IMR-90 (cell line): Measurements from ENCODE around the gene SLC29A1. TPM values are rescaled to one million over a fixed set of nuclear protein-coding genes. Genes with fewer than 3 reads are reported as not detected.

Experiments
- ATAC-seq: fragments of 200-7000 bp; cut with Tn5 transposase; 2 replicates; pipeline ENCODE4 v1.9.1; 2020; ENCODE audit warnings: low read depth, mild to moderate bottlenecking, moderate library complexity
- BruUV-seq: library from RNA; stranded (reverse); fragments of 400-500 nt; replicated peaks from 2 replicates; lab custom pipeline; 2021; lab: Mats Ljungman, UMichigan
- CTCF ChIA-PET: fragments of 300-600 bp; formaldehyde crosslinking; extraction: SDS; loops from one replicate; lab custom pipeline; 2021; ENCODE audit warnings: antibody characterized with exemption; lab: Yijun Ruan, JAX
- POLR2A ChIA-PET: fragments of 300-600 bp; sonication (Branson Sonifier 250); formaldehyde crosslinking; loops from one replicate; lab custom pipeline; 2022; ENCODE audit warnings: antibody characterized with exemption; ENCODE audit not compliant: unreplicated experiment; lab: Charles Lee
- DNase-seq: peaks from one replicate; pipeline ENCODE4 v3.0.0; 2013
- H2AFZ ChIP-seq: replicated peaks from 2 replicates; pipeline ENCODE3; 2013; ENCODE audit warnings: low read length, mild to moderate bottlenecking; ENCODE audit not compliant: poor library complexity
- H2AK5ac ChIP-seq: 2 replicates; pipeline ENCODE4 v1.6.1; 2013; ENCODE audit warnings: low read depth, low read length, inconsistent platforms
- H2AK9ac ChIP-seq: replicated peaks from 2 replicates; pipeline ENCODE3; 2013; ENCODE audit warnings: mild to moderate bottlenecking, low read depth, low read length, moderate library complexity; ENCODE audit not compliant: poor library complexity
- H2BK120ac ChIP-seq: 2 replicates; pipeline ENCODE4 v1.6.1; 2013; ENCODE audit warnings: low read depth, low read length, inconsistent platforms
- H2BK15ac ChIP-seq: 3 replicates; pipeline ENCODE4 v1.6.1; 2013; ENCODE audit warnings: low read depth, low read length, inconsistent platforms
- H2BK20ac ChIP-seq: 2 replicates; pipeline ENCODE4 v1.6.1; 2013; ENCODE audit warnings: low read depth, mild to moderate bottlenecking, inconsistent platforms, low read length, moderate library complexity
- H2BK5ac ChIP-seq: 2 replicates; pipeline ENCODE4 v1.6.1; 2013; ENCODE audit warnings: mild to moderate bottlenecking, low read depth, low read length, inconsistent platforms; ENCODE audit not compliant: poor library complexity, severe bottlenecking
- H3K14ac ChIP-seq: replicated peaks from 2 replicates; pipeline ENCODE4 v1.6.1; 2013; ENCODE audit warnings: low read depth, low read length, inconsistent platforms
- H3K18ac ChIP-seq: 2 replicates; pipeline ENCODE4 v1.6.1; 2013; ENCODE audit warnings: low read depth, low read length, control low read depth
- H3K23ac ChIP-seq: 2 replicates; pipeline ENCODE4 v1.6.1; 2013; ENCODE audit warnings: low read depth, low read length, inconsistent platforms
- H3K27ac ChIP-seq: 2 replicates; pipeline ENCODE4 v1.5.1; 2013; ENCODE audit warnings: mild to moderate bottlenecking, control low read depth, low read length; ENCODE audit not compliant: insufficient read depth
- H3K27me3 ChIP-seq: 2 replicates; pipeline ENCODE4 v1.6.1; 2013; ENCODE audit warnings: low read length; ENCODE audit not compliant: control insufficient read depth, insufficient read depth
- H3K36me3 ChIP-seq: 2 replicates; pipeline ENCODE4 v1.6.1; 2013; ENCODE audit warnings: low read length, mixed read lengths; ENCODE audit not compliant: control insufficient read depth, insufficient read depth
- H3K4ac ChIP-seq: 2 replicates; pipeline ENCODE4 v1.6.1; 2013; ENCODE audit warnings: low read depth, low read length, inconsistent platforms
- H3K4me1 ChIP-seq: 2 replicates; pipeline ENCODE4 v1.6.1; 2013; ENCODE audit warnings: low read length, mixed read lengths; ENCODE audit not compliant: control insufficient read depth, insufficient read depth
- H3K4me2 ChIP-seq: 2 replicates; pipeline ENCODE4 v1.6.1; 2013; ENCODE audit warnings: low read depth, mild to moderate bottlenecking, control low read depth, low read length, moderate library complexity
- H3K4me3 ChIP-seq: 2 replicates; pipeline ENCODE4 v1.5.1; 2013; ENCODE audit warnings: low read depth, mild to moderate bottlenecking, control low read depth, low read length, moderate library complexity; ENCODE audit not compliant: insufficient read depth
- H3K56ac ChIP-seq: 2 replicates; pipeline ENCODE4 v1.6.1; 2013; ENCODE audit warnings: low read length, inconsistent platforms; ENCODE audit not compliant: insufficient read depth; ENCODE audit errors: extremely low read depth
- H3K79me1 ChIP-seq, 2 experiments: 2 replicates each; pipeline ENCODE4 v1.6.1; 2013; ENCODE audit warnings: low read length in 2 of 2, inconsistent platforms in 1 of 2, low read depth in 1 of 2
- H3K9ac ChIP-seq: 2 replicates; pipeline ENCODE4 v1.6.1; 2013; ENCODE audit warnings: low read depth, low read length, control low read depth
- H3K9me1 ChIP-seq: 2 replicates; pipeline ENCODE4 v1.6.1; 2013; ENCODE audit warnings: low read length, inconsistent platforms; ENCODE audit not compliant: insufficient read depth
- H3K9me3 ChIP-seq: 2 replicates; pipeline ENCODE4 v1.6.1; 2013; ENCODE audit warnings: low read length; ENCODE audit not compliant: control insufficient read depth, insufficient read depth
- H4K20me1 ChIP-seq: 2 replicates; pipeline ENCODE4 v1.6.1; 2013; ENCODE audit warnings: low read length, inconsistent platforms; ENCODE audit not compliant: insufficient read depth
- H4K5ac ChIP-seq: 2 replicates; pipeline ENCODE4 v1.6.1; 2013; ENCODE audit warnings: mild to moderate bottlenecking, low read depth, low read length, control low read depth
- H4K8ac ChIP-seq, 2 experiments: 2 replicates each; pipeline ENCODE4 v1.6.1; 2013; ENCODE audit warnings: low read depth in 2 of 2, low read length in 2 of 2, control low read depth in 1 of 2, inconsistent platforms in 1 of 2
- H4K91ac ChIP-seq: 2 replicates; pipeline ENCODE4 v1.6.1; 2013; ENCODE audit warnings: low read depth, low read length, inconsistent platforms; ENCODE audit not compliant: insufficient read depth
- BHLHE40 ChIP-seq: fragments of 150-350 bp; IDR thresholded peaks from 2 replicates; pipeline ENCODE4 v1.6.1; 2016; ENCODE audit warnings: mild to moderate bottlenecking, low read depth, low read length
- CTCF ChIP-seq: conservative IDR thresholded peaks from 2 replicates; pipeline ENCODE4 v1.5.1; 2012; ENCODE audit warnings: mild to moderate bottlenecking, low read depth, low read length, improper control_type of control experiment
- FOS ChIP-seq: fragments of 150-350 bp; IDR thresholded peaks from 2 replicates; pipeline ENCODE4 v1.6.1; 2016; ENCODE audit warnings: low read depth, low read length
- MAFK ChIP-seq: IDR thresholded peaks from 2 replicates; pipeline ENCODE4 v1.6.1; 2012; ENCODE audit warnings: low read depth, low read length, improper control_type of control experiment
- MAZ ChIP-seq: IDR thresholded peaks from 2 replicates; pipeline ENCODE4 v1.6.1; 2012; ENCODE audit warnings: low read depth, mild to moderate bottlenecking, low read length, improper control_type of control experiment, moderate library complexity, borderline replicate concordance
- NFE2L2 ChIP-seq: fragments of 150-350 bp; IDR thresholded peaks from 2 replicates; pipeline ENCODE4 v1.6.1; 2016; ENCODE audit warnings: low read depth, mild to moderate bottlenecking, low read length
- RFX5 ChIP-seq: IDR thresholded peaks from 2 replicates; pipeline ENCODE4 v1.8.0; 2012; ENCODE audit warnings: low read depth, mild to moderate bottlenecking, low read length, moderate library complexity
- WGBS, 2 experiments: methylation state at CpG; one replicate each; pipeline versions ENCODE4 v1.1.5 to v1.1.7; 2013; ENCODE audit warnings: missing lambda C conversion rate in 2 of 2; ENCODE audit not compliant: insufficient read length in 1 of 2; ENCODE audit errors: extremely low coverage in 2 of 2; 5-methylcytosine and 5-hydroxymethylcytosine counted together
- dilution Hi-C: fragments of 300-500 bp; cut with HindIII; formaldehyde crosslinking; loops from one replicate; pipeline ENCODE4 v1.14.3; 2018; ENCODE audit warnings: low sequenced_read_pairs; ENCODE audit not compliant: unreplicated experiment
- in situ Hi-C: fragments of 300-500 bp; cut with MboI; formaldehyde crosslinking; loops from 3 replicates; pipeline ENCODE4 v1.14.3; 2019; ENCODE audit warnings: low sequenced_read_pairs, inconsistent platforms, mixed read lengths
- intact Hi-C: fragments of 100-400 bp; cut with micrococcal nuclease; formaldehyde crosslinking; loops from 2 replicates; pipeline ENCODE4 v1.10.0; 2022
- polyA plus RNA-seq, 3 experiments: library from polyadenylated mRNA; depleted of rRNA; stranded (reverse); fragments of >200 nt; gene quantifications; 2 replicates each; pipeline ENCODE4 v1.2.3, GENCODE V29; 2012; ENCODE audit warnings: low replicate concordance in 1 of 3
- total RNA-seq: library from RNA; depleted of rRNA; stranded (reverse); fragments of >200 nt; gene quantifications from 2 replicates; pipeline ENCODE4 v1.2.3, GENCODE V29; 2012

Gene SLC29A1
- total and polyA plus RNA-seq, 2 of the 4 experiments (the other 2 are of a cell fraction), result 4.1 to 22.1 TPM

- DNase-seq, result peak; percentile 81
- in situ Hi-C loops (no loop called here), intact Hi-C loops (no loop called here), dilution Hi-C loops (no loop called here)
- peaks cover 42% of the 10 kb centered on the region for H4K20me1 ChIP-seq
- peak overlapping the region; percentile 89 for H3K4me2 ChIP-seq
- H3K9me3 ChIP-seq, result no peaks in the 10 kb centered on the region
- H3K79me1 ChIP-seq, result peaks cover 9 to 47% of the 10 kb centered on the region in 2 experiments
- H2BK120ac ChIP-seq, result peak overlapping the region; percentile 75
- peaks cover 18% of the 10 kb centered on the region for H3K9me1 ChIP-seq
- peak overlapping the region; percentile 87 for H3K23ac ChIP-seq
- 0 out of 2 replicates have a peak overlapping the region, but pooled peaks have one; percentile 40 for H3K56ac ChIP-seq
- TF ChIP-seq CTCF, result peak; percentile 26
- TF ChIP-seq MAZ, result peak; percentile 64; the same call in 1 of the 2 replicates
- no peak for TF ChIP-seq FOS
- no peak for TF ChIP-seq RFX5
- TF ChIP-seq MAFK, result no peak
- no peak for TF ChIP-seq NFE2L2
- peak; percentile 4; the same call in 1 of the 2 replicates for TF ChIP-seq BHLHE40
- peak overlapping the region; percentile 69 for H4K5ac ChIP-seq
- H2AK9ac ChIP-seq, result peak overlapping the region; percentile 100
- H2AFZ ChIP-seq, result peak overlapping the region; percentile 100
- H3K18ac ChIP-seq, result peak overlapping the region; percentile 63
- H2BK15ac ChIP-seq, result peak overlapping the region; percentile 37; the same call in 2 of the 3 replicates
- ChIA-PET POLR2A (interaction anchor here (0.5 to 3.0 kb wide), 4 partner anchors 9 to 11 kb away, joined by 4 to 27 read pairs (median 9); partner anchors contain the start of gene SLC35B2), CTCF (interaction anchor here (0.6 to 1.2 kb wide), 4 partner anchors 9 to 74 kb away, joined by 3 to 6 read pairs (median 4); no protein-coding TSS in a partner anchor)
- H3K4me1 ChIP-seq, result peaks cover 5% of the 10 kb centered on the region
- peak overlapping the region; percentile 78 for H2BK5ac ChIP-seq
- H4K8ac ChIP-seq, result peak overlapping the region; percentile 60 to 87
- H3K27me3 ChIP-seq, result no peaks in the 10 kb centered on the region
- H3K4me3 ChIP-seq, result peak overlapping the region; percentile 85
- H3K36me3 ChIP-seq, result peaks cover 20% of the 10 kb centered on the region
- peak; percentile 83 for ATAC-seq
- 0 out of 2 replicates have a peak overlapping the region, but pooled peaks have one; percentile 3 for H2BK20ac ChIP-seq
- peak overlapping the region; percentile 87 for H3K14ac ChIP-seq
- peak overlapping the region; percentile 59 for H3K27ac ChIP-seq
- peak overlapping the region; percentile 71 for H2AK5ac ChIP-seq
- peak overlapping the region; percentile 86 for H3K4ac ChIP-seq
- H4K91ac ChIP-seq, result peak overlapping the region; percentile 75
- no TSS peak for BruUV-seq
- no CpG with 5 or more reads among the region's 62 CpGs for WGBS, 2 experiments
- H3K9ac ChIP-seq, result peak overlapping the region; percentile 52
Observed at GRCh38 chr6:44245912-44246662, 22.7 kb downstream of the SLC29A1 start.
